GM03348 (cell line): ENCODE measurements around the gene RWDD1.
"Not testable (repeated sequence)": the region's sequence is repeated elsewhere in the genome, so short reads cannot be mapped to it uniquely, and the experiment has no call there.

Source experiments
- DNase-seq: peaks from one replicate; pipeline ENCODE4 v3.0.0; 2012; ENCODE audit warnings: low spot score

Gene RWDD1

DNA sequence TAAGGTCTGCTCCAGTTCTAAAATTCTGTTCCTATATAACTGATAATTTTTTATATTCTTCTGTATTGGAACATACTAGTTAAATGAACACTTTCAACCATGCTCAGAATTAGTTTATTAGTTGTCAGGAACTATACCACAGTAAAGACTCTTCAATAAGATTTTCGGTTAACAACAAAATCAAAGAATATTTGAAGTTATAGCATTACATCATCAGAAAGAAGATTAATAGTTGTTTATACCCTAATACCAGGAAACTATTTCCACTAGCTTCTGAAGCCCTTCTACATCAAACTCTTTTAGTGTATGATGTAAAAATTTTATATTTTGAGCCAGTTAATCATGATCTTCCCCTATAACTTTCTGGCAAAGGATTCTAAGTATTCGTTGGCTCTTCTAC, 11.2 kb upstream of the RWDD1 start:
- DNase-seq = no peak

GRCh38 chr6:116561377-116562018, 9.8 kb upstream of the RWDD1 start:
- peak; percentile 53 for DNase-seq

DNA sequence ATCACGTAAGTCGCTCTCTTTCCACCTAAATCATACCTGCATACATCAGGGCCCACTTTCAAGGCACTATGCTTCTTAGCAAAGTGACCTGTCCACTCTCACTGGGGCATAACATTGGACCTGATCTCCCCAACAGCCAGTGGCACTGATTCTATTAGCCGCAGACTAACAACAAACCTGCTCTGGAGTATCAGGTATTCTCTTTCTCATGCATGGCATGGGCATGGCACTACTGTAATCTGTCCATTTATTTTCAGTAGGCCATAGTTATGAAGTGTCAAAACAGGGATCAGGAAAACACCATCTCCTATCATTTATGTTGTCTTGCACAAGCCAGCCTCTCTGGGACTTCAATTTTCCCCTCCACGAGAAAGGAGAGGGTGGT, 9.3 kb upstream of the RWDD1 start:
- DNase-seq = no peak

- no peak for DNase-seq
These were observed 8.7 kb upstream of the RWDD1 start for GRCh38 chr6:116562614-116563013.

DNA sequence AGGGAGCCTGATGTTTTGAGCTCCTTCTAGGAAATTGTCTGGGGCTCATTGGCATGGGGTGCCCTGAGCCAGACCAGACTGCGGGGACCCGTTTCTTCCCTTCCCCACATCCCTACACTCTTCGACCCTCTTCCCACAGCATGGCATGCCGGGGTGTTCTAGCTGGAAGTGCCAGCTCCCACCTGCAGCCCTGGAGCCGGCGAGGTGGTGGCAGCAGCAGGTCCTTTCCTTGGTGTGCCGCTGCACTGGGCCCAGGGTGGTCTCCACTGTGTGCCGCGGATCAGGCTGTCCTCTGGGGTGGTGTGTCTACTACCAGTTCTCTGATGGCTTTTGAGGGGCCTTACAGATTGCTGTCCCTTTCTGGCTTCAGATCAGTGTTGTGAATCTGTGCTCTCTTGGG, 7.5 kb upstream of the RWDD1 start:
- no peak for DNase-seq

DNA sequence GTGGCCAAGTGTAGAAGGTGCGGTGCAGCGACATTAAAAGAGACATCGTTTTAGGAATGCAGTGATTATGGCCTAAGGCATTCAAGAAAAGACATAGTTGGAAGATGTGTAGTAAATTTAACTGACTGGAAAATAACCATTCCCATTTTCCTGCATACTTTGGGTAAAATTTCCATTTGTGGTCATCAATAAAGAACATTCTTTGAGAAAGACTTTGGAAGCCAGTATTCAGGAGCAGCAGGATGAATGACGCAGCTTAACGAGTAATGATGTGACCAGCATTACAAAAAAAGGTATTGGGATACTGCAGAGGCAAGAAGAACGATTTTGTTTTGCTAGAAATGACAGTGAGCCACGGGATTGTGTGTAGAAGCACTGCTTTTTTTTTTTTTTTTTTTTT, 7.0 kb upstream of the RWDD1 start:
- peak; percentile 40 for DNase-seq

GRCh38 chr6:116564921-116565872, 6.1 kb upstream of the RWDD1 start:
- peak; percentile 46 for DNase-seq

DNA sequence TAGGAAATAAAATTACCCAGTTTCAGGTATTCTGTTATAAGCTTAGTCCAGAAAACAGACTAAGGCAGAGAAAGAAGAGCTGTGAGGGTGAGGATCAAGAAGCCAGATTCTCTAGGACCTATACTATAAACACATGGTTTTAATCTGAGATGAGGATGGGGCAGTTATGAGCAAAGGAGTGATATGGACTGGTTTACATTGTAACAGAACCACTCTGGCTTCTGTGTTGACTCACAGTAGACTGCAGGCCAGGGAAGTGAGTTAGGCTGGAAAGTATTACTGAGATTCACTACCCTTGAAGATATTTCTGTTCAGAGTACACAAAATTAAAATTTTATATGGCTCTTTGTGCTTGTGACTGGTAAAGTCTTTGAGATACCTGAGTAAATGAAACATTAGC, 3.2 kb upstream of the RWDD1 start:
- DNase-seq = no peak

- no peak for DNase-seq
These were observed 2.2 kb upstream of the RWDD1 start for GRCh38 chr6:116568821-116569755.

DNA sequence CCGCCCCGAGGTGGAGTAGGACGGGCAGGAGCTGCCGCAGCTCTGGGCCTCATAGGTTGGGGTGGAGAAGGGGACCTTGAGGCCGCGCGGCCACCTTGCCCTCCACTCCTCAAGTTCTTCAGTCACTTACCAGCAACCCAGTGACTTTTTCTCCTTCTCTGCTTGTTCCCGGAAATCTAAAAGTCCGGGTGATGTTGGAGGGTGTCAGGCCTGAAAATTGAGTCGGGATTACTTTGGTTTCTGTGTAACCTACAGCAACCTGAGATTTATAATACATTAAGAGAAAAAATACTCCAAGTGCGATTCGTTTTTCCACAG, 338 bp downstream of the RWDD1 start:
- DNase-seq = no peak

- DNase-seq = peak; percentile 41
These were observed 858 bp downstream of the RWDD1 start for GRCh38 chr6:116572162-116572561.

GRCh38 chr6:116575227-116575626, 3.9 kb downstream of the RWDD1 start:
- DNase-seq = no peak

- no peak for DNase-seq
These were observed 6.2 kb downstream of the RWDD1 start for GRCh38 chr6:116577486-116577885.

DNA sequence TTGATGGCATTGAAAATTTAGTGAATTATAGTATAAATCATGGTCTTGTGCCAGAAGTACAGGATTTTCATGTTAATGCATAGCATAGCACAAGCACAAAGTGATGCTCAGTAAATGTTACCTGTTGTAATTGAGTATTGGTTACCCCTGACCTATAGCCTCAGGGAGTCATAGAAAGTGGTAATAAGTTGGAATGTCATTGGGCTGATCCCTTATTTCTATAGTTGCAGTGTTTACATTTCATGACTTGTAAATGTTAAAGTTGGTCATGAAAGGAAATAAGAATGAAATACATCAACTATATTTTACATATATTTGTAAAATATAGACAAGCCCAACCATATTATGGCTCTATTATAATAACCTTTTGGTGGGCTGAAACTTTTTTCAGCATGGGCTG, 7.0 kb downstream of the RWDD1 start:
- DNase-seq = no peak

DNA sequence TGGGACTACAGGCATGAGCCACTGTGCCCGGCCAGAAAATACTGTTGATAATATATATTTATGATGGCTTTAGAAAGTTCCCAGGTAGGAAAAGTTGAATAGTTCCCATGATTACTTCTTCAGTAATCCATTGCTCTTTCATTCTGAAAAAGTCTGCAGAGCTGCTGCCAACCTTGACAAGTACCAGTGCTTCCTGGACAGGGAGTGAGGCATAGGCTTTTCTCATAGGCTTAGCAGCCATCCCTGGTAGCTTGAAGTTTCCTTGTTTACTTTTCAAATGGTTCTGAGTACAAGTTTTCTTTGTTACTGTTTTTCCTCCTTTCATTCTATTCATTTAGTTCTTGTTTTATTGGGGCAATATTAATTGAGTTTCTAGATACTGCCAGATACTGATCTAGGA, 7.8 kb downstream of the RWDD1 start:
- DNase-seq = no peak

GRCh38 chr6:116580198-116580597, 8.9 kb downstream of the RWDD1 start:
- peak; percentile 42 for DNase-seq

- no peak for DNase-seq
These were observed 15.0 kb downstream of the RWDD1 start for GRCh38 chr6:116586276-116586675.

DNA sequence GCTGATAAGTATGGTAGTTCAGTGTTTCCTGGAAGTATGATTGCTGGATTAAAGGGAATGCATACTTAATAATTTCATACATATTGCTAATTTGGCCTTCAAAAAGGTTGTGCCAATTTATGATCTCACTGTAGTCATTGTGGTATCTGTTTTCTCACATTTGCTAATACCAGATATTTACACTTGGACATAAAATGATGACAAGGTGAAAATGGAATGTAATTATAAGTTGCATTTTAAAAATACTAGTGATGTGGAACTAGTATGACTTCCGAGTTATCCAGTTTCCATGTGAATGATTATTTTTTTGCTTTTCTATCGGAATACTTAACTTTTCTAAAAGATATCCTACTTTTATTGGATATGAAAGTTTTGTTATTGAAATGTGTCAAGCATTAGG, 15.4 kb downstream of the RWDD1 start:
- no peak for DNase-seq

DNA sequence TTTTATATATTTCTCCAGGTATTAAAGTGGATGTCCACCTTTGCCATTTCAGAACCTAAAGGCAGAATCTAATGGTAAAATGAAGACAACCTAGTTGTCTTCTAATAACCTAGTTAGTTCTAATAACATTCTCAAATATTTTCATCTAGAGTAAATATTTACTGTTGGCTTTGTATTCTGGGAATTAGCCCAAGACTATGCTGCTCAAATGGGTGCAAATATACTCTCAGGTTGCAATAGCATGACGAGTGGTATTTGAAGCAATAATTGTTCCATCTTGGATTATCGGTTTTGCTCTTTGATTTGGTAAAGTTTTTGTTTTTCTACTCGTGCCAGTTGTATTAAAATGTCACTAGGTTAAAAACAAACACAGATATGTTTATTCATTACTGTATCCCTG, 23.9 kb downstream of the RWDD1 start:
- no peak for DNase-seq

DNA sequence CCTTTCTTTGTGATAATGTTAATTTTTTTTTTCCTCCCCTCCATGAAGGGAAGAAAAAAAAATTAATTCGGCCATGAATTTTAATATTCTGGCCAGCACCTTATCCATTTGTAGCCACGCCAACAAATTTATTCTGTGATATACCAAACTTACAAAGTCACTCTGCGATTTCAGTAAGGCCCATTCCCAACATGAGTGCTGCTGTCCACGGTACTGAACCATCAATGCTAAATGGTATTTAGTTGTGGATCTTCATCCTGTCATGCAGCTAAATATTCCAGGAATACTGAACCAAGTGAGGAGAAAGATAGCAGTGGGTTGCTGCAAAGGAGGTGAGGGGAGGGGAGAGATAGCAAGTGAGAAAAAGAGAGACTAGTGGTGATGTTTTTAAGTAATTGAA, 25.5 kb downstream of the RWDD1 start:
- DNase-seq = peak; percentile 10

- not testable (repeated sequence) for DNase-seq
These were observed 32.6 kb downstream of the RWDD1 start for GRCh38 chr6:116603916-116604315.

DNA sequence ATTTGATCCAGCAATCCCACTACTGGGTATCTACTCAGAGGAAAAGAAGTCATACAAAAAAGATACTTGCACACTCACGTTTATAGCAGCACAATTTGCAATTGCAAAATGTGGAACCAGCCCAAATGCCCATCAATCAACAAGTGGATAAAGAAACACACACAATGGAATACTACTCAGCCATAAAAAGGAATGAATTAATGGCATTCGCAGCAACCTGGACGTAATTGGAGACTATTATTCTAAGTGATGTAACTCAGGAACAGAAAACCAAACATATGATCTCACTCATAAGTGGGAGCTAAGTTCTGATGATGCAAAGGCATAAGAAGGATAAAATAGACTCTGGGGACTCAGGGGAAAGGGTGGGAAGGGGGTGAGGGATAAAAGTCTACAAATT, 33.6 kb downstream of the RWDD1 start:
- not testable (repeated sequence) for DNase-seq

GRCh38 chr6:116605935-116606334, 34.6 kb downstream of the RWDD1 start:
- no peak for DNase-seq
